GM10248 (cell line): ENCODE data around the gene ABHD16B.

Source experiments
- CTCF ChIA-PET: fragments of 300-600 bp; sonication (Branson Sonifier 250); formaldehyde crosslinking; extraction: SDS; loops from one replicate; lab custom pipeline; 2021; ENCODE audit warnings: antibody characterized with exemption; lab: Yijun Ruan, JAX
- POLR2A ChIA-PET: fragments of 350-650 bp; sonication (Branson Sonifier 250); formaldehyde crosslinking; extraction: SDS; loops from one replicate; lab custom pipeline; 2020; ENCODE audit warnings: antibody characterized with exemption; lab: Yijun Ruan, JAX
- DNase-seq: peaks from one replicate; pipeline ENCODE4 v3.0.0; 2012; ENCODE audit errors: extremely low spot score
- CTCF ChIP-seq: IDR thresholded peaks from 2 replicates; pipeline ENCODE4 v1.5.1; 2012; ENCODE audit warnings: mild to moderate bottlenecking, low read depth; ENCODE audit errors: extremely low read depth, missing control alignments, control extremely low read depth

ABHD16B gene

GRCh38 chr20:63908008-63908682, 46.8 kb downstream of the ABHD16B start:
- no peak for TF ChIP-seq CTCF
- DNase-seq, result no peak
- CTCF ChIA-PET, result interaction anchor here (0.7 to 2.0 kb wide), 4 partner anchors 10 to 149 kb away, joined by 3 to 7 read pairs (median 3); no protein-coding TSS in a partner anchor
- POLR2A ChIA-PET, result interaction anchor here (1.3 kb wide), 1 partner anchor 12 kb away, joined by 3 read pairs; no protein-coding TSS in a partner anchor

- no peak for DNase-seq
- ChIA-PET CTCF (interaction anchor here (1.4 to 2.0 kb wide), 2 partner anchors 15 to 46 kb away, joined by 3 to 5 read pairs; partner anchors contain the start of gene TPD52L2), POLR2A (no interaction called here)
- TF ChIP-seq CTCF, result no peak
Observed at GRCh38 chr20:63911176-63911575, 49.9 kb downstream of the ABHD16B start.
